H1 (cell line): Measurements from ENCODE around the gene RAP1GAP. TPM values are rescaled to one million over a fixed set of nuclear protein-coding genes. Genes with fewer than 3 reads are reported as not detected.

Experiments used
- ASH2L ChIP-seq: fragments of 200-600, 300-600 bp; sonication (generic); IDR thresholded peaks from one replicate; pipeline ENCODE4 v1.7.1; 2017; ENCODE audit warnings: low read length
- BACH1 ChIP-seq: IDR thresholded peaks from 2 replicates; pipeline ENCODE4 v1.6.1; 2012; ENCODE audit warnings: low read length, improper control_type of control experiment
- BCL11A ChIP-seq, 2 experiments: IDR thresholded peaks; one replicate each; pipeline ENCODE4 v1.6.1; 2011; ENCODE audit warnings: low read depth in 2 of 2, low read length in 2 of 2, mild to moderate bottlenecking in 2 of 2
- CEBPB ChIP-seq: IDR thresholded peaks from 2 replicates; pipeline ENCODE4 v1.6.1; 2012; ENCODE audit warnings: low read depth, low read length
- CHD2 ChIP-seq: IDR thresholded peaks from 2 replicates; pipeline ENCODE4 v1.6.1; 2012; ENCODE audit warnings: low read length, improper control_type of control experiment
- EP300 ChIP-seq, 2 experiments: IDR thresholded peaks; 1 replicate in 1 of 2; 2 replicates in 1 of 2; pipeline ENCODE4 v1.6.1; 2011 to 2012; ENCODE audit warnings: low read depth in 2 of 2, low read length in 2 of 2, mild to moderate bottlenecking in 2 of 2, borderline replicate concordance in 1 of 2, inconsistent platforms in 1 of 2, moderate library complexity in 1 of 2
- FOSL1 ChIP-seq: IDR thresholded peaks from 2 replicates; pipeline ENCODE4 v1.6.1; 2011; ENCODE audit warnings: mild to moderate bottlenecking, low read depth, low read length, moderate library complexity; ENCODE audit not compliant: insufficient read depth
- GABPA ChIP-seq: IDR thresholded peaks from 2 replicates; pipeline ENCODE4 v1.6.1; 2011; ENCODE audit warnings: mild to moderate bottlenecking, low read length, moderate library complexity, borderline replicate concordance; ENCODE audit not compliant: insufficient read depth
- JUND ChIP-seq: IDR thresholded peaks from 2 replicates; pipeline ENCODE4 v1.6.1; 2011; ENCODE audit warnings: mild to moderate bottlenecking, improper control_type of control experiment, low read length
- NRF1 ChIP-seq: IDR thresholded peaks from 2 replicates; pipeline ENCODE4 v1.6.1; 2011; ENCODE audit warnings: mild to moderate bottlenecking, low read depth, low read length, improper control_type of control experiment
- RAD21 ChIP-seq, 2 experiments: IDR thresholded peaks in 1 of 2; conservative IDR thresholded peaks in 1 of 2; 2 replicates each; pipeline ENCODE4 v1.6.1; 2011; ENCODE audit warnings: low read depth in 2 of 2, low read length in 2 of 2, improper control_type of control experiment in 1 of 2, inconsistent platforms in 1 of 2, mild to moderate bottlenecking in 1 of 2, moderate library complexity in 1 of 2
- RBBP5 ChIP-seq: IDR thresholded peaks from 2 replicates; pipeline ENCODE4 v1.7.1; 2012; ENCODE audit warnings: low read depth, mild to moderate bottlenecking, inconsistent platforms, low read length, moderate library complexity, borderline replicate concordance
- SIRT6 ChIP-seq: IDR thresholded peaks from one replicate; pipeline ENCODE4 v1.7.1; 2012; ENCODE audit warnings: low read length, inconsistent platforms
- TAF1 ChIP-seq: IDR thresholded peaks from 2 replicates; pipeline ENCODE4 v1.6.1; 2011; ENCODE audit warnings: mild to moderate bottlenecking, low read depth, low read length
- TEAD4 ChIP-seq: IDR thresholded peaks from 2 replicates; pipeline ENCODE4 v1.6.1; 2012; ENCODE audit warnings: low read depth, low read length, inconsistent platforms, mixed read lengths
- ZNF274 ChIP-seq: IDR thresholded peaks from 2 replicates; pipeline ENCODE4 v1.7.0; 2012; ENCODE audit warnings: low read length, borderline replicate concordance; ENCODE audit errors: extremely low read depth
- polyA plus RNA-seq, 7 experiments: library from polyadenylated mRNA; depleted of rRNA in 3 of 7; stranded (reverse) in 5 of 7; unstranded in 2 of 7; fragments of >200 nt in 5 of 7; fragments of 200-250 nt in 2 of 7; gene quantifications; 1 replicate in 5 of 7; 2 replicates in 1 of 7; 4 replicates in 1 of 7; pipeline versions ENCODE4 v1.2.1 to v1.2.3, GENCODE V29; 2011 to 2013; ENCODE audit warnings: missing spikeins in 2 of 7, mixed read lengths in 2 of 7
- total RNA-seq: library from RNA; stranded (reverse); fragmentation: NEBNext Ultra II Directional; extraction: Animal tissue kit (Norgen Biotek cat#: 25700); gene quantifications from 2 replicates; pipeline ENCODE4 v1.2.1, GENCODE V29; 2021

Gene RAP1GAP
- total and polyA plus RNA-seq, 2 of the 8 experiments (the other 6 are each of a cell fraction or from before 2014, with no cell fraction given), result 8.4 TPM

GRCh38 chr1:21594935-21595897, 73.9 kb downstream of the RAP1GAP start (continued):
- TF ChIP-seq ZNF274 (no peak), JUND (no peak), FOSL1 (no peak), TEAD4 (no peak), SIRT6 (no peak), EP300 (IDR thresholded peaks at IDR 0.05; ENCODE audit: borderline replicate concordance in 1 of 2, low read depth in 2 of 2, low read length in 2 of 2) (no peak), RAD21 (IDR thresholded peaks at IDR 0.05 in 1 of 2, conservative IDR thresholded peaks at IDR 0.05 in 1 of 2; ENCODE audit: low read depth in 2 of 2, low read length in 2 of 2) (peak; percentile 94 to 97), GABPA (no peak), ASH2L (no peak), CHD2 (no peak), NRF1 (no peak), TAF1 (no peak), RBBP5 (no peak), BACH1 (no peak), CEBPB (no peak), BCL11A (IDR thresholded peaks at IDR 0.05; ENCODE audit: low read depth in 2 of 2, low read length in 2 of 2) (no peak)
